ENCODE measurements around the gene FZR1.

DNA sequence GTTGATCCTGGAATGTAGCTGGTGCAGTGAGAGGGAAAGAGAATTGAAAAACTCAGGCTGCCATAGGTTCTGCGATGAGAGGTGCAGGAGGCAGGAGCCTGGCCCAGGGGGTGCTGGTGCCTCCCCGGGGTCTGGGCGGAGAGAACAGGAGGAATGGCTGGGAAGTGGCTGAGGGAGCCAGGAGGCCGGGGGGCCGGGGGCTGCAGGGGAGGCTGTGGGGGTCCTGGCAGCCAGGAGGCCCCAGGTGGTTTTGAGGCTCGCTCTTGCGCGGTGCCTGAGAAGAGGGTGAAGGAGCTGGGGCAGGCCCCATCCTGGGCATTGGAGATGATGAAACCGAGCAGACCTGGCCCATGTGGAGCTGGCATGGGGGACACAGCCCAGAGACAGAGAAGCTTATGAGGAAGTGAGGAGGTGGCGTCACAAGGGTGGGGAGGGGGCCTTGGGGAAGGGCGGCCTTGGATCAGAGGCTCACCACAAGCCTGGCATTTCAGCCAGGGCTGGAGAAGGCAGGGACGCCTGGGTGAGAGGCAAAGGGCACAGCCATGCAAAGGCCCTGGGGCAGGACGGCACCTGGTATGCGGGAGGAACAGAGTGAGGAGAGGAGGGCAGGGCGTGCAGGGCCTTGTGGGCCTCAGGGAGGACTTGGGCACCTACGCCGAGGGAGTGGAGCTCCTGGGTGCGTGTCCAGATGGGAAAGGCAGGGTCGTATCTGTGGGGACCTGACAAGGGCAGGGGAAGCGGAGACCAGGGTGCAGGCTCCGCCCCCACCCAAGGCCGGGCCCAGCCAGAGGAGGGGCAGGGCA, 31.5 kb downstream of the FZR1 start:
- TF ChIP-seq, protein P1, sequence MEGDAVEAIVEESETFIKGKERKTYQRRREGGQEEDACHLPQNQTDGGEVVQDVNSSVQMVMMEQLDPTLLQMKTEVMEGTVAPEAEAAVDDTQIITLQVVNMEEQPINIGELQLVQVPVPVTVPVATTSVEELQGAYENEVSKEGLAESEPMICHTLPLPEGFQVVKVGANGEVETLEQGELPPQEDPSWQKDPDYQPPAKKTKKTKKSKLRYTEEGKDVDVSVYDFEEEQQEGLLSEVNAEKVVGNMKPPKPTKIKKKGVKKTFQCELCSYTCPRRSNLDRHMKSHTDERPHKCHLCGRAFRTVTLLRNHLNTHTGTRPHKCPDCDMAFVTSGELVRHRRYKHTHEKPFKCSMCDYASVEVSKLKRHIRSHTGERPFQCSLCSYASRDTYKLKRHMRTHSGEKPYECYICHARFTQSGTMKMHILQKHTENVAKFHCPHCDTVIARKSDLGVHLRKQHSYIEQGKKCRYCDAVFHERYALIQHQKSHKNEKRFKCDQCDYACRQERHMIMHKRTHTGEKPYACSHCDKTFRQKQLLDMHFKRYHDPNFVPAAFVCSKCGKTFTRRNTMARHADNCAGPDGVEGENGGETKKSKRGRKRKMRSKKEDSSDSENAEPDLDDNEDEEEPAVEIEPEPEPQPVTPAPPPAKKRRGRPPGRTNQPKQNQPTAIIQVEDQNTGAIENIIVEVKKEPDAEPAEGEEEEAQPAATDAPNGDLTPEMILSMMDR (IDR thresholded peaks at IDR 0.05) = no peak
- no peak for TF ChIP-seq ZFX (IDR thresholded peaks at IDR 0.05; ENCODE audit: borderline replicate concordance)
